Activated T-cell treated with anti-CD3 and anti-CD28 coated beads, Interleukin-2, amount 50 U/mL, for 72 hours (primary cell): ENCODE measurements around the gene LAG3. TPM values are rescaled to one million over a fixed set of nuclear protein-coding genes. Genes with fewer than 3 reads are reported as not detected.
"Not testable (repeated sequence)": the region's sequence is repeated elsewhere in the genome, so short reads cannot be mapped to it uniquely, and the experiment has no call there.

Experiments
- ATAC-seq, 2 donors: fragments of 150-1000 bp; cut with Tn5 transposase; replicated peaks in 1 of 2; 2 replicates each; pipeline ENCODE4 v1.10.0; 2021; ENCODE audit warnings: moderate library complexity in 2 of 2, mild to moderate bottlenecking in 1 of 2
- DNase-seq, 2 donors: peaks; one replicate each; pipeline ENCODE4 v3.0.0; 2021 to 2022; ENCODE audit warnings: mixed read lengths in 1 of 2
- H3K27ac Mint-ChIP-seq: one replicate; pipeline ENCODE4 v1.8.0; 2022; ENCODE audit warnings: mild to moderate bottlenecking, moderate library complexity, mixed read lengths
- H3K27me3 Mint-ChIP-seq: one replicate; pipeline ENCODE4 v1.8.0; 2022; ENCODE audit warnings: low read depth, mixed read lengths
- H3K36me3 Mint-ChIP-seq, 2 donors: one replicate each; pipeline ENCODE4 v1.8.0; 2022; ENCODE audit warnings: mixed read lengths in 2 of 2, mild to moderate bottlenecking in 1 of 2; ENCODE audit not compliant: insufficient read depth in 2 of 2
- H3K4me1 Mint-ChIP-seq: one replicate; pipeline ENCODE4 v1.8.0; 2022; ENCODE audit warnings: low read depth, mixed read lengths
- H3K4me3 Mint-ChIP-seq, 2 donors: one replicate each; pipeline ENCODE4 v1.8.0; 2022; ENCODE audit warnings: mild to moderate bottlenecking in 2 of 2, mixed read lengths in 2 of 2, moderate library complexity in 2 of 2
- H3K9me3 Mint-ChIP-seq, 2 donors: one replicate each; pipeline ENCODE4 v1.8.0; 2022; ENCODE audit warnings: mixed read lengths in 2 of 2
- total RNA-seq, 2 donors: library from RNA; stranded (reverse); gene quantifications; one replicate each; pipeline ENCODE4 v1.2.3, GENCODE V29; 2022

Gene LAG3
- total RNA-seq, 2 donors from 2014 or later = 117 to 188 TPM

DNA sequence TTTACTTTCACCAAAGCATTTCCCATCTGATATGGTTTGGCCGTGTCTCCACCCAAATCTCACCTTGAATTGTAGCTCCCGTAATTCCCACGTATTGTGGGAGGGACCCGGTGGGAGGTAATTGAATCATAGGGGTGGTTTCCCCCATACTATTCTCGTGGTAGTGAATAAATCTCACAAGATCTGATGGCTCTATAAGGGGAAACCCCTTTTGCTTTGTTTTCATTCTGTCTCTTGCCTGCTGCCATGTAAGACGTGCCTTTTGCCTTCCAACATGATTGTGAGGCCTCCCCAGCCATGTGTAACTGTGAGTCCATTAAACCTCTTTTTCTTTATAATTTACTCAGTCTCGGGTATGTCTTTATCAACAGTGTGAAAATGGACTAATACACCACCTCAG lies 29.0 kb upstream of the LAG3 start:
- H3K27ac Mint-ChIP-seq = peak overlapping the region; percentile 7
- DNase-seq = peak in 1 of 2 donors; percentile 23
- peak overlapping the region; percentile 38 for H3K4me3 Mint-ChIP-seq
- H3K9me3 Mint-ChIP-seq = peaks cover 0 to 11% of the 10 kb centered on the region in 2 donors
- peaks cover 21 to 39% of the 10 kb centered on the region in 2 donors for H3K36me3 Mint-ChIP-seq
- peak; percentile 31 to 55 for ATAC-seq
- H3K4me1 Mint-ChIP-seq = peaks cover 41% of the 10 kb centered on the region
- H3K27me3 Mint-ChIP-seq = not testable (repeated sequence)

DNA sequence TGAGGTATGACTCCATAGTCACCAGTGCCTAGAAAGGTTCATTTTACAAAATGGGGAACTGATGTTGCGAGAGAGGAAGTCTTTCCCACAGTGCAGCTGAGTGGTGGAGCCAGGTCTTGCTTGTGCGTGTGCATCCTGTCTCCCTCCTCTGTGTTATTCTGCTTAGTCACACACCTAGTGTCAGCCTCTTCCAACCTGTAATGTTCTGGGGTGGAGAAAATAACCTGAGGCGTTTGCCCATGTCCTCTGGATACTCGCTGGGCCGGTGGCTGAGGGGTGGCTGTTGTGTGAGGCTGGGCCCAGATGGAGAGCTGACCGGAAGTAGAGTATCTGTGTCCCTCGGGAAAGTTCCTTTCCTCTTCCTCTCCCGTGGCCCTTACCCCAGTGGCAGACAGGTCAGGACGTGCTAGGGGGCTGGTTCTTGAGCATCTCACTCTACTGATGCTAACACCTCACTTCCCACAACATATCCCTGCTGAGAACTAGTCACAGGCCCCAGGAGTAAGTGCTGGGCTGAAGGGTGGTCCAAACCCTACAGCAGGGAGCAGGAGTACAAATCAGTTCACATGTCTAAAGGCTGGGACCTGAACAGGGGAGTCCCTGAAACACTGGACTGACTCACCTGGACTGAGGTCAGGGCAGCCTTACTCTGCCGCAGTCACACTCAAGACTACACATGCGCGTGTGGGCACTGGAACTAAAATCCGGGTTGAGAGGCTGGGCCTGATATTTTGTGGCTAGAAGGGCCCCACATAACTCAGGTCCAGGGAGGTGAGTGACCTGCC lies 26.4 kb upstream of the LAG3 start:
- Mint-ChIP-seq H3K4me1 (peaks cover 41% of the 10 kb centered on the region), H3K27me3 (no peaks in the 10 kb centered on the region), H3K4me3 (no peak overlapping the region), H3K9me3 (peaks cover 0 to 11% of the 10 kb centered on the region in 2 donors), H3K27ac (peak overlapping the region; percentile 34), H3K36me3 (peaks cover 23 to 53% of the 10 kb centered on the region in 2 donors)
- DNase-seq (no peak), ATAC-seq (peak; percentile 64 to 73)

DNA sequence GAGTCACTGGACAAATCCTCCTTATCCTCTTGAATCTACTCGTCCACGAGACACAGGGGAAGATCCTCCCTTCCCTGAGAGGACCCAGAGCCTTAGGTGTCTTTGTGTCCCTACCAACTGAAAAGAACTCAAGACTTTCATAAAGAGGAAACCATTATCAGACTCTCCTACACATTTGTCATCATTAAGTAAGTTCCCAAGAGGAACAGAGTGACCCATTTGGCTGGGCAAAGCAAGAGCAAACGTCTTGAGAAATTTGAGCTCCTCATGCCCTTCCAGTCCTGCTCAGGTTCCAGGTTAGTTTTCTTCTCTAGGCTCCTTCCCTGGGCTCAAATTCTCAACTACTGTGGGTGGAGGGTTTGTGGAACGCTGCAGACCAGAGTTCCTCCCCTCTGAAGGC lies 25.1 kb upstream of the LAG3 start:
- H3K9me3 Mint-ChIP-seq = peaks cover 0 to 11% of the 10 kb centered on the region in 2 donors
- DNase-seq = no peak

DNA sequence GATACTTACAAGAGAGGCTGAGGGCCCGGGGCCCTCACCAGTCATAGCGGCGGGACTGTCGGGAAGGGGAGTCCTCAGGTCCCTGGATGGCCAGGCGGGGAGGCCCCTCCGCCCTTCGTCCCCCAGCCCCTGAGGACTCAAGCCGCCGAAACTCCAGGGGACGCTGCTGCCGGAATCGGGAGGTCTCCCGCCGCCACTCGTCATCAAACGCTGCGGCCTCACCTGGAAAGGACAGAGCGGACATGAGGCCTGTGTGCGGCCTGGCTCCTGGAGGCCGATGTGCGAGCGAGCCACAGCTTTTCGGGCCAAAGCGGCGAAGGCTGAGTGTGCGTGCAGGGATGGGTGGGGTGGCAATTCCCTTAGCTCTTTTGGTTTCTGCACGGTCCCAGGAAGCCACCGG lies 23.6 kb upstream of the LAG3 start:
- no peaks in the 10 kb centered on the region for H3K27me3 Mint-ChIP-seq
- H3K9me3 Mint-ChIP-seq = peaks cover 0 to 5% of the 10 kb centered on the region in 2 donors
- H3K27ac Mint-ChIP-seq = no peak overlapping the region
- H3K4me3 Mint-ChIP-seq = no peak overlapping the region
- DNase-seq (no peak), ATAC-seq (no peak)
- H3K4me1 Mint-ChIP-seq = peaks cover 40% of the 10 kb centered on the region
- peaks cover 18 to 48% of the 10 kb centered on the region in 2 donors for H3K36me3 Mint-ChIP-seq

More for the DNA sequence above, 25.1 kb upstream of the LAG3 start:
- Mint-ChIP-seq H3K4me1 (peaks cover 49% of the 10 kb centered on the region), H3K4me3 (no peak overlapping the region), H3K36me3 (peaks cover 23 to 60% of the 10 kb centered on the region in 2 donors), H3K27me3 (no peaks in the 10 kb centered on the region), H3K27ac (peak overlapping the region; percentile 35)
- ATAC-seq = no peak

DNA sequence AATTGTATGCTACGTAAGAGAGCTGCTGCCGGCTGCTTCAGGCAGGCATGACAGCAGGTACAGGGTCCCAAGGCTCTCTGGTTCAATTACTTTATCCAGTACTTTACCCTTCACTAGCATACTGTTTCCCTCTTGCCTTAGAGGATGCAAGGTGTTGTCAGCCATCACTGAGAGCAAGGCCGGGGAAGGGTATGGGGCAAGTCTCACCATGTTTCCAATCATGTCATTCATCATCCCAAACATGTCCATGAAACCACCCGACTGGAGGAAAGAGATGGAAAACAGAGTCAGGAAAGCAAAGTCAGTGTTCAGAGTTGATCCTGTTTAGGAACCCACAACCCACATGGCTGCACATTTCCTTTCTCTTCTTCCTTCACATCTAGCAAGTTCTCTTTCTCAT lies 21.8 kb upstream of the LAG3 start:
- DNase-seq (no peak), ATAC-seq (no peak)
- H3K4me1 Mint-ChIP-seq = peaks cover 30% of the 10 kb centered on the region
- no peak overlapping the region for H3K4me3 Mint-ChIP-seq
- no peaks in the 10 kb centered on the region for H3K9me3 Mint-ChIP-seq
- H3K36me3 Mint-ChIP-seq = peaks cover 14 to 38% of the 10 kb centered on the region in 2 donors
- H3K27me3 Mint-ChIP-seq = no peaks in the 10 kb centered on the region
- H3K27ac Mint-ChIP-seq = peak overlapping the region; percentile 85

DNA sequence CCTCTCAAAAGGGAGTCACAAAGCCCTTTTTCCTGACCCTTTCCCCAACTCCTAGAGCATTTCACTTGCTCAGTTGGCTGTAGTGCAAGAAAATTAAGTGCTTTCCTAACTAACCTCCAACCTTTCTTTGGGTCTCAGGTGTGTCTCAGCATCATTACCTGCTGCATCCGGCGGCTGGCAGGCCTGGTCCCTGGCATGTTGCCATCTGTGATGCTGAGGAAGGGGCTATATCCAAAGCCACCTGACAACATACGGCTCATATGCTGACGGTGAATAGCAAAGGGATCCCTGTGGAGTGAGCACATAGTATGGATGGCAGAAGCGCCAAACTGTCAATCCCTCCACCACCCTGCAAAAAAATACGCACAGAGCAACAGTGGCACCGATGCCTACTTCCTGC lies 20.6 kb upstream of the LAG3 start:
- DNase-seq (no peak), ATAC-seq (no peak)
- Mint-ChIP-seq H3K27me3 (no peaks in the 10 kb centered on the region), H3K9me3 (no peaks in the 10 kb centered on the region), H3K4me3 (peak overlapping the region; percentile 97 to 98), H3K36me3 (peaks cover 14 to 36% of the 10 kb centered on the region in 2 donors), H3K27ac (peak overlapping the region; percentile 85), H3K4me1 (peaks cover 20% of the 10 kb centered on the region)

DNA sequence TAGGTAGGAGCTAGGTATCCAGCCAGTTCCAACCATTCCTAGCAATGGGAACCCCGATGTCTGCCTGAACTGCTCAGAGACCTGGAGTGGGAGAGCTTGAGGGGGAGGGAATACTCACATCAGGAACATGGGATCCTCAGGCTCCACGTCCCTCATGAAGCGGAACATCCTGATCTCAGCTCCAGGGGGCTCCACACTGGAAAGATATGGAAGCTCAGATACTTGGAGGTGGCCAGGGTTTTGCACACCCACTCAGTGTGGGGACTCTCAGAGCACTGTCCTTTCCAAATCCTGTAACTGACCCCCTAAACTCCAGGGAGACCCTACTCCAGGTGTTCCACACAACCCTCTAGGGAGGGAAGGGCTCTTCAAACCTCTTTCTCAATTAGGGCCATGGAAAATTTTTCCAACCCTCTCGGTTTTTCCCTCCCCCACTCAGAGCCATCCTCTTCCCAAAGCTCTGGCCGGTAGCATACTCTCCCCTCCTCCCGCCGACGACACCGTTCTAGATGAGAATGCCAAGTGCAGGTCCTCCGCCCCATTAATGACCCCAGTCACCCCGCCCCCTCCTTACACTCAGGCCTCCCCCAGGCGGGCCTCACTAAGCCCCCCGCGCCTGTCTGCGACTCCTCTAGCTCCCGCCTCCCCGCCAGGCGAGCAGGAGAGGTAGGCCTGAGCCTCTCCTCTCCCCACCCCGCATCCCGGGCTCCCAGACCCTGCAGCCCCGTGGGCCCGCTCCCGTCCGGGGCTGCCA lies 20.0 kb upstream of the LAG3 start:
- peaks cover 20% of the 10 kb centered on the region for H3K4me1 Mint-ChIP-seq
- peaks cover 10 to 32% of the 10 kb centered on the region in 2 donors for H3K36me3 Mint-ChIP-seq
- H3K27me3 Mint-ChIP-seq = no peaks in the 10 kb centered on the region
- no peaks in the 10 kb centered on the region for H3K9me3 Mint-ChIP-seq
- peak in 1 of 2 donors; percentile 0 for ATAC-seq
- peak in 1 of 2 donors; percentile 35 for DNase-seq
- H3K4me3 Mint-ChIP-seq = peak overlapping the region; percentile 97 to 98
- H3K27ac Mint-ChIP-seq = peak overlapping the region; percentile 78

DNA sequence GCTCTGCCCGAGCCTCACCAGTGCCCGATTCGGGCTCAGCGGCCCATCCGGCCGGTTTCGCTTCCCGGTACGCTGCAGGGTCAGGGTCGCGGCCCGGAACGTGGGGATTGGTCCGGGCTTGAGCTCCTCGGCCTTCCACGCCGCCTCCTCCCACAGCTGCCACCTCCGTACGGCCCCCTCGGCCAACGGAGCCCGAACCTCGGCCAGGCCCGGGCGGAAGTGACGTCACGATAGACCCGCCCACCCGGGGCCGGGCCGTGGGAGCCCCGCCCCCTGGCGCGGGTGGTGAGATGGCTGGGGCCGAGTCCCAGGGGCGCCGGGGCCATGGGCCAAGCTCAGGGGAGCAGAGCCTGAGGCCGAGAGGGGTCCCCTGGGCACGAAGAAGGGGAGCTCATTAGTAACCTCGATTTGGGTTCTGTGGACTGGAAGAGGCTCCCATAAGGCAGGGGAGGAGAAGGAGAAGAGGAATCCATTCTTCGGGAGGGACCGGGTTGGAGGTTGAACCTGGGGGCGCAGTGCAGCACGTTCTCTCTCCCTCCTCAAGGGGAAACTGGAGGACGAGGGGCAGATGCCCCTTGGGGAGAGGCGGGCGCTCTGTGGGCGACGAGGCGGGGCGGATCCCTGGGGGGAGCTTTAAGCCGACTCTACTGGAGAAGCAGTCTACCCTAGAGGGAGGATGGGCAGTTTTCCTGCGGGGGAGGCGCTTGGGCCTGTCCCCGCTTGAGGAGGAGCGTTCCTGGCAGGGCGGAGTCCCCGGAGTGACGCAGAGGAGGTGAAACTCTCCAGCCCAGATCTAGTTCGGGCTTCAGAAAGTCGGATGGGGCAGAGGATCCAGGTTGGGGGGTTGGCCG lies 19.2 kb upstream of the LAG3 start, which contains the start of gene MLF2:
TSS of gene MLF2 (minus strand) at position 221 of the 851 bp plus-strand sequence. CDS start 807 bp downstream, outside the sequence.
- Mint-ChIP-seq H3K4me3 (peak within 1 kb of the TSS; percentile 97 to 98), H3K27ac (peak within 1 kb of the TSS; percentile 98), H3K9me3 (no peaks in the 10 kb centered on the region), H3K4me1 (peaks cover 20% of the 10 kb centered on the region), H3K36me3 (peaks cover 3 to 24% of the 10 kb centered on the region in 2 donors), H3K27me3 (no peaks in the 10 kb centered on the region)
- ATAC-seq (peak; percentile 92 to 93), DNase-seq (peak; percentile 98)

DNA sequence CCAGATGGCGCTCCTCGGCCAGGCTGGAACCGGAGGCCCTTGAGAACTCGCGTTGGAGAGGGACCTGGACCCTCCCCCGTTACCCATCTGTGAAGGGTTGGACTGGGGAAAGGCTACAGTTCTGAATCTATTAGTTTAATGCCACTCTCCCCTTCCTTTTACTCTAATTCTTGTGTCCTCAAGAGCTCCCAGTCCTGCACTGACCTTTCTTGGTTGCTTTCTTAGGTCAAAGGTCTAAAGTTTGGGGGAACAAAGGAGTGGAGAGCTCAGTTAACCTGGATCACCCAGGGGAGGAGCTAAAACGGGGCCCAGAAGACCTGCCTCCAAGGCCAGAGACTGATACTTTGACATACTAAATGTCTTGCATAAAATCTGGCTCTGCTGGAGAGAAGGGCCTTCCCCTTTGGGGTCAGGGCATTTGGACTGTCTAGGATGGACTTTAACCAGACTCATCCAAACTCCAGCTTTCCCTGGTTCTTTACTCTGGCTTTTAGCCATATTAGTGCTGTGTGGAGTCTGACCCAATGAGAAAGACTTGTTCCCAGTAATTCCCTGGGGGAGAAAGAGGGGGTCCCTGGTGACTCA lies 18.5 kb upstream of the LAG3 start:
- peaks cover 27% of the 10 kb centered on the region for H3K4me1 Mint-ChIP-seq
- no peaks in the 10 kb centered on the region for H3K9me3 Mint-ChIP-seq
- no peak for ATAC-seq

DNA sequence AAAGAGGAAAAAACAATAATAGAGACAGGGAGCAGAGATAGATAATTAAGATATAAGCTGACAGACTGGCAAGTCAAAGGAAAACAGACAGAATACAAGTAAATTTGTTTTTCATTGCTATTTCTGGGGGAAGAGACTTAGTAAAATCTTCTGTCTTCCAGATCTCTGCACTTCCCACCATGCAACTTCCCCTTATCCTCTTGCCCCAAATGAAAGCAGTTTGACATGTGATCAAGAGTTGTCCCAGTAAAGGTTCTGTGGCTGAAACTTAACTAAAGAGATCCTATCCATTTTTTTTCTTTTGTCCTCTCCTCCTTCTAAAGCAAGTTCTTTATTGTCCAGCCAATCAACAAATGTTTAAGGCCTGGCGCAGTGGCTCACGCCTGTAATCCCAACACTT lies 17.9 kb upstream of the LAG3 start:
- Mint-ChIP-seq H3K9me3 (no peaks in the 10 kb centered on the region), H3K27me3 (peaks cover under 1% of the 10 kb centered on the region), H3K27ac (no peak overlapping the region), H3K4me1 (peaks cover 28% of the 10 kb centered on the region), H3K36me3 (peaks cover 2 to 16% of the 10 kb centered on the region in 2 donors), H3K4me3 (no peak overlapping the region)
- no peak for ATAC-seq
- DNase-seq = no peak

More for the DNA sequence above, 18.5 kb upstream of the LAG3 start:
- Mint-ChIP-seq H3K27ac (peak overlapping the region; percentile 69), H3K4me3 (peak overlapping the region; percentile 97 to 98), H3K36me3 (peaks cover 2 to 21% of the 10 kb centered on the region in 2 donors), H3K27me3 (no peaks in the 10 kb centered on the region)
- no peak for DNase-seq

DNA sequence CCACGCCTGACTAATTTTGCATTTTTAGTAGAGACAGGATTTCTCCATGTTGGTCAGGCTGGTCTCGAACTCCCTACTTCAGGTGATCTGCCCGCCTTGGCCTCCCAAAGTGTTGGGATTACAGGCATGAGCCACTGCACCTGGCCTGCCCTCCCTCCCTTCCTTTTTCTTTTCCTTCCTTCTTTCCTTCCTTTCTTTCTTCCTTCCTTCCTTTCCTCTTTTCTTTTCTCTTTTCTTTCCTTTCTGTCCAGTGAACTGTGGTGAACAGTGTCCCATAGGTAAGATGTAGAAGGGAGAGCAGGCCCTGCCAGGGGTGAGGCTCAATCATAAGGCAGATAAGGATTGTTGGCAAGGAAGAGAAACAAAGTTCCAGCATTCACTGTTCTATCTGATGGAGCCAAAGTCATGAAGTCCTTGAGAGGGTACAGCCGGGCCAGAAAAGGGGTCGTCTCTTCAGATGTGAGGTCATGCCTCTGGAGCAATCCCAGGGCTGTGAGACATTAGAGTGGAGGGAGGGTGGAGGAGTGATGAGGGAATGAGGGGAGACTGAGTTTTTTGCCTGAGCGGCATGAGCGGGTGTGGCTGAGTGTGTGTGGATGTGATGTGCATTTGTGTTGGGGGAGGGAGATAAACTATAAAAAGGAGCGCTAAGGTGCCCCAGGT lies 15.2 kb upstream of the LAG3 start:
- Mint-ChIP-seq H3K4me3 (no peak overlapping the region), H3K36me3 (no peaks in the 10 kb centered on the region), H3K27ac (no peak overlapping the region), H3K27me3 (peaks cover 7% of the 10 kb centered on the region), H3K4me1 (peaks cover 20% of the 10 kb centered on the region), H3K9me3 (no peaks in the 10 kb centered on the region)
- DNase-seq (no peak), ATAC-seq (no peak)
